NOMO-1 (cell line): ENCODE results near the gene PFKFB4.

Experiments
- DNase-seq, 2 experiments: peaks; one replicate each; lab custom pipeline; 2025; ENCODE audit not compliant: unreplicated experiment in 2 of 2; lab: John Stamatoyannopoulos, UW

The PFKFB4 gene

DNA sequence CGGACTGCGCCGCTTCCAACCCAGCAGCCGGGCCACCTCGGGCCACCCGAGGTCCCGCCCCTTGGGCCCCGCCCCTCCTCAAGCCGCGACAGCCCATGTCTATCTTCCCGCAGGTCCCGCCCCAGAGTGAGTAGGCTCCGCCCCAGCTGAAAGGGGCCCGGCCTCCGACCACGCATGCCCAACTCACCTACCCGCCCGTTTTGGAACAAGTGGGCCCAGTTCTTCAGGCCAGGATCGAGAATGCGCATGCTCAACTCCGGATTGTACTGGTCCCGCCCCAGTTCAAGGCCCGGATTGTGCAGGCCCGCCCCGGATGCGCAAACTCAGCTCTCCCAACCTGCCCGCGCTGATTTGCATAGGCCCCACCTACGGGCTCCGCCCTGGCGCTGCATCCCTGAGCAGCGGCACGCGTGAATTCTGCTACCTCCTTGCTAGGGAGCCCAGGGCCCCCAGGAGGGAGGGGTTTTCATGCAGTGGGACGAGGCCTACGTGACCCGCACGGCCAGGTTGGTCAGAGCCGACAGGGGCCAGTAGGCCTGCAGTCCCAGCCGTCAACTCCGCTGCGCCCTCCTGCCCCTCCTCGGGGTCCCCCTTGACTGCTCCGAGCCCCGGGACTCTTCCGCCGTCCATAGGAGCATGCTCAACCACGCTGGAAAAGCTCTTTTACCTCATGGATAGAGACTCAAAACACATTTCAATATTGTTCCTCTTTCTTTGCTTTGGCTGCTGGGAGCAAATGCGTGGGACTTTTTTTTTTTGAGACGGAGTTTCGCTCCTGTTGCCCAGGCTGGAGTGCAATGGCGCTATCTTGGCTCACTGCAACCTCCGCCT lies at the start of gene PFKFB4:
PFKFB4 (minus strand) TSS at position 8 of the 831 bp plus-strand sequence. CDS start 26 bp downstream, outside the sequence.
- DNase-seq: peak; percentile 99

DNA sequence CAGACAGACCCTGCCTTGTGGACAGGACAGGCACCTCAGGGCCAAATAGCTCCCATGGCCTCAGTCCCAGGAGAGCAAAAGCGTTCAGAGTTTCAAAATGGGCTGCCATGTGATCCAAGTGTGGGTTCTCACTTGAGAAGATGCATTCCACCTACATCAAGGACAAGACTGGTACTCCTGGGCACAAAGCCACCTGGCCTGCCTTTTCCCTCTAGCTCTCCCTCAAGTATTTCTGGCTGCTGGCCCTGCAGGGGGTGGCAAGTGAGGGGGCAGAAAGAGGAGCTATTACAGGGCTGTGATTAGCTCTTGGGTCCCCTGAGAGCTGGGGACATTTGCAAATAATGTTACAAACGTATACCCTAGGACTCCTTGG lies 45.0 kb upstream of the PFKFB4 start:
- no peak for DNase-seq

DNA sequence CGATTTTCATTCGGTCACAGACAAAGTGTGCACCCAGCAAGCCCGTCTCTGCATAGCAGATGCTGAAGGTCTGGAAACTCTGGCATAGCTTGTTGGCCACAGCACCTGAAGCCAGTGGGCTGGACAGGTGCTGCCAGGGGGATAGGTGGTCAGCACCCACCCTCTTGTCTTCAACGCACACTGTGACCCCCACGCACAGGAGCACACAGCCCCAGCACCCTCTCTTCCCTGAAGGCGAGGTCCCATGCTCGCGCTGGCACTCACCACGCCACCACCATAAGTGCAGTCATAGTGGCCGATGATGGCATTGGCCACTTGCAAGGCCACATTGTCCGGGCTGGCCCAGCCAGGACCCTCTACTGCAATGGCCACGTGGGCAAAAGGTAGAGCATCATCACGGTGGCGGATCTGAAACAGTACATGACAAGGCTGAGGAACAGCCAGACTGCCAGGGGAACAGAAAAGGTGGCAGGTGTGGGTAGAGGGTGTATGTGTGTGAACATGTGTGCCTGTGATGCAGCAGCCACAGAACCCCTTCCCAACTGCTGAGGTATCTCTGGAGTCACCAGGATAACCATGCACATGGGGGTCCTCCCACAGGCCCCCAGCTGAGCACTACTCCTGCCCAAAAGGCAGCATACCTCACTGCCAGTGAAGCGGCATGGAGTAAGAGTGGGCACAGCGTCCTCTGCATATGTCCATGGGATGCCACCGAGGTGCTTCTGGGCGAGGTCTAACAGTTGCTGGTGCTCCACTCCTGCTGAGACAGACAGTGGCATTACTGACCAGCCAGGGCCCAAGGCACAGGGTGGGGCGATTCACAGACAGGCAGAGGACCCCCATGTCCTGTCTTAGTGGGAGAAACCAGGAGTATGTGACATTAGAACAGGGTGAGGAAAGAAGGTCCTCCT lies 44.4 kb upstream of the PFKFB4 start:
- no peak for DNase-seq

DNA sequence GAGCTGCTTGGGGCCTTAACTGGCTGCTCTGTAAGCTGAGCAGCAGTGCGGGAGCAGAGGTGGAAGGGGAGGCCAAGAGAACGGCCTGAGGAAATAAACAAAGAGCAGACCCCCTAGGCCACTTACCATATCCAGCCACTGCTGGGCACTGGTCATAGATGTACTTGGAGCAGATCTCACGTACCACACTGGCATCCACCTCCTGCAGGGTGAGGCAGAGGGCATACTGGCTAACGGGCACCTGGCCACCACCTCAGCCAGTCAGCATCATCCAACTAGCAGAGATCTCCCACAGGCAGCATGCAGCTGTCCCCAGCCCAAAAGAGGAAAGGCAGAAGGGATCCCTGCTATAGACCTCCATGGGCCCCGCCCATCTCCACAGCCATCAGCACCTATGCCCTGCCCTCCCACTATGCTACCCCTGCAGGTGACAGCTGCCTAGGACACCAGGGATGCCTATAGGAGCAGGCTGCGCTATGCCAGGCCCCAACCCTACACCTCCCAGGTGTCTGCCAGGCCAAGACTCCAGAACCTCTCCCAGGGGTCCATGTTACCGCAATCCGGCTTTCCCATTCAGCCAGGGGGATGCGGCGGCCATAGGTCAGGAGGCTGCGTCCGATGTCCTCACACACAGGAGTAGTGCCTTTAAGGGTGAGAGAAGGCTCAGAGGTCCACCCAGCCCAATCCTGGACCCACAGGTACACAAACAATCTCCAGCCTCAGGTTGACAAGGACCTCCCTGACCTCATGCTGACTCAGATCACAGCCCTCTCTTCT lies 43.1 kb upstream of the PFKFB4 start:
- DNase-seq: no peak

DNA sequence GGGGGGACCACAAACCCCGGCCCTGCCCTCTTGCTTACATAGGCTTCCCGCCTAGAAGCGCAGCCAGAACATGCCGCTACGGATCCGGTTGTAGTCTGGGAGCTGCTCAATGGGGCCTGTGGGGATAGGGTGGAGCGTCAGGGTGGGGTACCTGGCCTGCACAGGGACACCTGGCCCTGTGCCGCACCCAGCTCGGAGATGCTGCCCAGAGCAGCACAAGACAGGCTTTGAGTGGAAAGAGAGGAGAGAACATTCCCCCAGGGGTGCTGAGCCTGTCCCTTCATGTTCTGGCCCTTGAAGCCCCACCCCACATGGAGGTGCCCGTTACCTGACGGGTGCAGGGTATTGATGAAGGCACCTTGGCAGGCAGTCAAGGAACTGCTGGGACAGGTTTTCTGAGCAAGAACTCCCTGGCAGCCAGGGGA lies 42.5 kb upstream of the PFKFB4 start:
- DNase-seq: no peak

DNA sequence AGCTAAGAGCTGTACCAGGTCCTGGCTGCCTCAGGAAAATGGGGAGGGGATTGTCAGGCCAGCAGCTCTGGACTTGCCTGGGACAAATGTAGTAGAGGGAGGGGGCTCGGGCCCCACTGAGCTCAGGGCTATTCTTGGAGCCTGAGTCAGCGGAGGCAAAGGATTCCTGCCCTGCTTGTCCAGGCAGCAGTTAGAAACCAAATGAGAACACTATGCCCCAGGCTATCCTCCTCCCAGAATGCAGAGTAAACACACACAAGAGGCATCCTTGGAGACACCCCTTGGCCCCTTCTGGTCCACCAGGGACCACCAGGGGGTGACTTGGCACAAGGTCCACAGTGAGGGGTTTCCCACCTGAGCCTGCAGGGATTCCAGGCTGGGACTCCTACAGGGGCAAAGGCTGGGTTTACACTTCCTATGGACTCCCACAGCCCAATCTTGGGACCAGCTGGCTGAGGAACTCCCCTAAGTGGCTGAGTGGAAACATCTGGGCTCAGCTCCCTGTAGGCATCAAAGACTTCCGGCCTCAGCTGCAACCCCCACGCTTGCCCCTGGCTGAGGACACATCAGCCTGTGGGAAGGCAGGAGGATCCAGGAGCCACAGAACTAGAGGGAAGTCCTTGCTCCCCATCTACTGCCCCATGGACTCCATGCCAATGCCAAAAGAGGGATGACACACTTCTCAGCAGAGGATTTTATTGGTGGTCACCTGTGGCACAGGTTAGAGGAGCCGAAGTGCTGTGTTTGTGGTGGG lies 41.9 kb upstream of the PFKFB4 start:
- no peak for DNase-seq

DNA sequence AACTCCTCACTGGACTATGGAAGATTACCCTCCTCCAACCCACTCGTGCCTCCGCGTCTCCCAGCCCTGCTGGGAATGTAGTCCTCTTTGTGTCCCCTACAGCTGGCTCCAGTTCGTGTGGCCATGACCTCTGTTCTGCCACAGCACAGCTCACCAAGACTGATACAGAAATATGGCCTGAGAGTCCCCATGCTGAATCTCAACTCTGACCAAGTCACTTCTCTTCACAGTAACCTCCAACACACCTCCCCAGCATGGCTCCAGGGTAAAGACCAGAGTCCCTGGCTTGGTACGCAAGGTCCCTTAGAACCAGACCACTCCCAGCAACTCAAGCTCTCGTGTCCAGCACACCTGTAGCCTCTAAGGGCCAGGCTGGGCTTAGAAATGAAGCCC lies 40.8 kb upstream of the PFKFB4 start:
- DNase-seq: no peak

DNA sequence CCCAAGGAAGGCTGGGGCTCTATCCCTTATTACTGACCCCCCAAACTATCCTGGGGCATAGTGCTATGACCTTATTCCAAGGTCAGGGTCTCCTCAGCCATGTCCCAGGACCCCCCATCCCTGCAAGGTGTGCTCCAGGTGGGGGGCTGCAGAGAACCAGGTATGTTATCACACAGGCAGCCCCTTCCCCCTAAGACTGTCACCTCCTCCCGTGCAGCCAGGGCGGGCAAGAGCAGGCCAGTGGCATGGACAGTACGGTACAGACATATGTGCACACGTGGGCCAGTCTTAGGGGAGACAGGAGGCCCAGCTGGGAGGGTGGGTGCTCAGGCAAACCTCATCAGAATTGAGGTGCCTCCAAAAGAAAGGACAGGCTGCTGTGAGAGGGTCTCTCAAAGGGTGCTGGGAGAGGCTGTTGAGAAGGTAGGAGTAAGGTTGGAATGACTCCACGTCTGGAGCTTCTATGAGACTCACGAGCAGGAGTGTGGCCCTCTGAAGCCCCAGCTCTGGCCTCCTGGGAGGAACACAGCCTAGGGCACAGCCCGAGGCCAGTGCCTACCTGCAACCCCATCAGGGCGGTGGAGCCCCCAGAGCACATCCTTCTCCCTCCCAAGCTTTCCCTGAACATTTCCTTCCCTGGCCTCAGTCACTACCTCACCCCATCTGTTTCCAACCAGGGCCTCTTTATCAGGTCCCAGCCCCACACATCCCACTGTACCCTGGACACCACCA lies 40.2 kb upstream of the PFKFB4 start:
- DNase-seq: no peak

DNA sequence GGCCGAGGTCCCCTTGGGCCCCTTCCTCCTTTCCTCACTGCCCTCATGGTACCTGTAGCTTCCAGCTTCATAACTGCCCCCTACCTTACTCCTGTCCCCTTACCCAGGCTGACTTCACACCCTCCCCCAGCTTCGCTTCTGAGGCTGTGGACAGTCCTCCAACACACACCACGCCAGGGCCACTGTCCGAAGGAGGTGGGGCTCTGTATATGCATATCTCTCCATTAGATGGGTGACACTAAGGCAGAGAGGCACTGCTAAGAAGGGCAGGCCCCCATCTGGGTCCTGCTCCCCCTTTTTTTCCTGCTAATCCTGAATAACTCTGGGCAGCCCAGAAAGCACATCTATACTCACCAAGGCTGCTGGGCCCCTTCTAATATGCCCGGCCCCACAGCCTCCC lies 39.6 kb upstream of the PFKFB4 start:
- no peak for DNase-seq

DNA sequence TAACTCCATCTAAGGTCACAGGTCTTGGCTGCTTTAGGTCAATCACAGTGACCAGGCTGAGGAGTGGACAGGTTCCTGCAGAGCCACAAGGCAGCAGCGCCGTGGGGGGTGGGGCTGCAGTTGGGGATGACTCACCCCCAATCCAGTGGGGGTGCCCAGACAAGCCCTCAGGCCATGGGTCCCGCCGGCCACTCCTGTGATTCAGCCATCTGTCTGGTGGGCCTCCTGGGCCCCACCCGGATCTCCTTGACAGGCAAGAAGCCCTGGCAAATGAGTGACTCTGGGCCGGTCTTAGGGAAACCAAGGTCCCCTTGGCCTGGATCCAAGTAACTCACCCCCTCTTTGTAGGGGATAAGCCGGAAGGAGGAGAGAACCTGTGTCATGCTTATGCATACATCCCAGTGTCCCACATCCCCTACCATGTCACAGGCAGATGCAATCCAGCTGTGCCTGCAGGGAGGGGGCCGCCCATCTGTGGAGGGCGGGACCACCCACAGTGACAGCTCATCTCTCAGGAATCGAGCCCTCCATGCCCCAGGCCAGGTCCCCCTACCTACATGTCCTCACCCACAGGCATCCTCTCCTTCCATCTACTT lies 39.0 kb upstream of the PFKFB4 start:
- DNase-seq: no peak

DNA sequence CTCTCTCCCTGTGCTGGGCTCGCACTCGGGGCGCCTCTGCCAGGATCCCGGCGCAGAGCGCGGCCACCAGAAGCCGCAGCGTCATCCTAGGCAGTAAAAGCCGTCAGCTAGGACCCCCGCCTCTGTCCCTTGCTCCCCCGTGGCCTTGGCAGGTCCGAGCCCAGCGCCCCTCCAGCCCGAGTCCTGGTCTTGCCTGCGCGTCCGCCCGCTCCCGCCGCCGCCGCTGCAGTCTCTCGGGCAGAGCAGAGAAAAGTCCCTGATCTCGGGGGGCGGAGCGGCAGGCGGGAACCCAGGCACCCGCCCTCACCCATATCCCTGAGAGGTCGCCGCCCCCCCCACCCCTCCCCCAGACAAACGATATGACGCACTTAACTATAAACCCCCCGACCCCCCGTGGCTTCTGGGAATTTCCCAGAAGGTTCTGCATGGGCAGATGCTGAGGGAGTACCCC lies 38.5 kb upstream of the PFKFB4 start, which contains the start of gene COL7A1:
COL7A1 (minus strand) TSS at position 255 of the 451 bp plus-strand sequence; CDS start at position 85, 170 bp downstream.
- no peak for DNase-seq

DNA sequence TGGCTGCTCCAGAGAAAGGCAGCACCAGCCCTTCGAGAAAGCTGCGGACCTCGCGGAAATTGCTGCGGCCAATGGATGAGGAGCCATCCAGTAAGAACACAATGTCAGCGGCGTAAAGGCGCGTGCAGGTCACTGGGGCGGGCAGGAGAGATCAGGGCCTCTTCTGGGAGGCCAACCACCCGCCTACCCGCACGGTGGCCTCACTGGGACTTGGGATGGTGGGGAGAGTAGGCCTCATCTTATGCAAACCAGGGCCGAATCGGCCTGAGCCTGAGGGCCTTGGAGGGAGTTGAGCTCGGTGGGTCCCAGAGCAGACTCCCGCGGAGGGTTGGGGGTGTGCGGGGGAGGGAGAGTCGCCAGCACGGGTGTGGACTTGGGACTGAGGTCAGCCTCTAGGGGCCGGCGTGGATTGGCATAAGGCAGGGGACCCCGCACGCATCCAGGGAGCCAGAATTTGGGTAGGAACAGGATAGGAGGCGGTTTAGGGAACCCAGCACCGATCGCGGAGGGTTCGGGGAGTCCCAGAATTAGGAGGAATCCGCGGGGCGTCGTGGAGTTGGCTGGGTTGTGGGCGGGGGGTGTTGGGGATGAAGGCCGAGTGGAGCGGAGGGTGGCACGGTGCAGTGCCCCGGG lies 37.9 kb upstream of the PFKFB4 start:
- no peak for DNase-seq

DNA sequence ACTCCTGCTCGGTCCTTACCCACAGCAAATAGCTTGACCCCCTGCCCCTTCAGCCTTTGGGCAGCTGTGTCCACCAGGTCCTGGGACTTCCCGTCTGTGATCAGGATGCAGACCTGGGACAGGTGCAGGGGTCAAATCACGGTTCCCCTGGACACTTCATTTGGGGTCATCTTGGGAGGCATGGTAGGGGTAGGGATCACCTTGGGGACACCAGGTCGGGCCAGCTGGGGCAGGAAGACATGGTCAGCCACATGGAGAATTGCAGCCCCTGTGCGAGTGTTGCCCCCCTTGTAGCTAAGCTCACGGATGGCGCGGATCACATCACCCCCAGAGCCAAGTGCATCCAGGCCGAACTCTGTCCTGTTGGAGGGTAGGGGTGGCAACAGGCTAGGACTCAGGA lies 36.7 kb upstream of the PFKFB4 start:
- DNase-seq: no peak

DNA sequence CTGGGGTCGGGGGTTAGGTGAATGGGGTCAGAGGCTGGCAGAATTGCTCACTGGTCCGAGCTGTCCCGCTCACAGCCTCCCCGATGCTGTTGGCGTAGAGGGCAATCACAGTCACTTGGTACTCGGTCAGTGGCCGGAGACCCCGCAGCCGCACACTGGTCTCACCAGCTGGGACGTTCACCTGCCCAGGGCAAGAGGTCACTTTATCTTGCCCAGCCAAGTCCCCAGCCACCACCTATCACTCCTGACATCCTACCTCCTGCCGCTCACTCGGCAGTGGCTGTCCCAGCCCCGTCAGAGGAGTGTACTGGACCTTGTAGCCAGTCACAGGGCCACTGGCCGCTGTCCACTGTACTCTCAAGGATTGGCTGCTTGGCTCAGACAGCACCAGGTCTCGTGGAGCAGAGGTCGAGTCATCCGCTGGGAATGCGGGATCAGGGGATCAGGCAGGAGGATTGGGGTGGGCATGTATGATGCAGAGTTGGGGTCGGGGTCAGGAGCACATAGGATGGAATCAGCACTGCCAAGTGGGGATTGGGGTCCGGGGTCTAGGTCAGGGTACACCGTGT lies 36.0 kb upstream of the PFKFB4 start:
- no peak for DNase-seq

DNA sequence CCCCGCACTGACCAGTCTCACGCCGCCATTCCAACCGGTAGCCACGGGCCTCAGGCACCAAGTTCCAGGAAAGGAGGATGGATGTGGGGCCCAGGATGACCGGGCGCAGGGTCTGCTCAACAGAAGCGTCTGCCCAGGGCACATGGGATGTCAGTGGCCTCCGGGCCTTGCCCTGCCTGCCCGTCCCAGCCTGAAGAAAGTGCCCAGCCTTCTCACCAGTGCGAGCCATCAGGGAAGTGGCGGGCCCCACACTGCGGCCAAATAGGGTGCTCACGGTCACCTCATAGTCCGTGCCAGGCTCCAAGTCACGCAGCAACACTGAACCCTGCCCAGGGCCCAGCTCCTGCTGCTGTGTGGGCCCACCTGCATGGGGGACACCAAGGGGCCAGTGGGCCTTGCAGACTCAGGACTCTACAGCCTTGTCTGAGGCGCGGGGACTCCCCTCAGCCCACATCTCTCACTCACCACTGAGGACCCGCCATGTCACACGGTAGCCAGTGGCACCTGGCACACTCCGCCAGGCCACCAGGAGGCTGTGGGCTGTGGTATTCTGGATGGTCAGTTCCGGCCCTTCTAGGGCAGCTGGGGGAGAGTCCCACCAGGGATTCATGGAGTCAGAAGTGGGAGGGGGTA lies 35.4 kb upstream of the PFKFB4 start:
- DNase-seq: no peak

DNA sequence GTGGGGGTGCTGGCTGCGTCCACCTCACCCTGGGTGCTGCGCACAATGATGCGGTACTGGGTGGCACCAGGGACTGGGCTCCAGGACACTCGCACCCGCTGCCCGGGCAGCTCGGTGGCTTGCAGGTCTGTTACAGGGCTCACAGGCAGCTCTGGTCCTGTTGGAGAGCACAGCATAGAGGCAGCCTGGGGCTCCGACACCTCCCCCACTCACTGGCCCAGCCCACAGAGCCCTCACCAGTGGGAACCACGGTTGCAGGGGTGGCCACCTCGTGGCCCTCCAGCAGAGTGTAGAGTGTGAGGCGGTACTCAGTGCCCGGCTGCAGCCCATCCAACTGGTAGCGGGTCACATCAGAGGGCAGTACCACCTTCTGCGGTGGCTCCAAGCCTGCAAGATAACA lies 34.8 kb upstream of the PFKFB4 start:
- no peak for DNase-seq

DNA sequence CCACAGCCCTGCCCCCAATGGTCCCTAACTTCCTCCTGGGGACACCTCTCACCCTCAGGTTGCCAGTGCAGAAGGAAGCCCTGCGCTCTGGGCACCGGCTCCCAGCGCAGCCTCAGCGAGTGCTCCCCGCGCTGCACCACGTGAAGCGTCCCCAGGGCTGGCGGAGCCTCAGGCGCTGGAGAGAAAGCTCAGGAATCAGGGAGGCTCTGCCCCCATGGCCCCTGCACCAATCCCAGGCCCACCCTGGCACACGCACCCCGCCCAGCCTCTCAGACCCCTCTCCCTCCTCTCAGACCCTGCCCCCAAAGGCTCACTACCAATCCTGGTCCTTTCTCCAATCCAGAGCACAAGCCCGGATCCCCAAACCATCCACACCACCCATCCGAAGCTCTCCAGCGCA lies 31.6 kb upstream of the PFKFB4 start:
- DNase-seq: no peak

DNA sequence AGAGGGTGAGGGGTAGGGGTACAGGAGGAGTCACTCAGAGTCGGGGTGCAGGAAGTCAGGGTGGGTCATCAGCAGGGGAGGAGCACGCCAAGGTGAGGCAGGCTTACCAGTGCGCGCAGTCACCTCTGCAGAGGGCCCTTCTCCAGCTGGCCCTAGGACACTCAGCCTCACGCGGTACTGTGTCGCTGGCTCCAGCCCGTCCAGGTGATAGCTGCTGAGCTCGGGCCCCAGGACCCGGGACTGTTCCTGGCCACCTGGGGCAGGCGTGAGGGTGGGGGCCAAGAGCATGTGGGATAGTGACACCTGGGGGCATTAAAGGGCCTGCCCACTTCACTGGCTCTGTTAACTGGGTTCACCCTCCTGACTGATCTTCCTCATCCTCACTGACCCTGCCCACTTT lies 31.1 kb upstream of the PFKFB4 start:
- no peak for DNase-seq
